ENCODE data around the gene ONECUT3.
"Not testable (repeated sequence)": the region's sequence is repeated elsewhere in the genome, so short reads cannot be mapped to it uniquely, and the experiment has no call there.

Gene ONECUT3
- long read RNA-seq, partial matches to known transcripts = 0 of 1 reads
- long read RNA-seq, other reads (novel, unspliced or antisense) = 1 of 1 reads

DNA sequence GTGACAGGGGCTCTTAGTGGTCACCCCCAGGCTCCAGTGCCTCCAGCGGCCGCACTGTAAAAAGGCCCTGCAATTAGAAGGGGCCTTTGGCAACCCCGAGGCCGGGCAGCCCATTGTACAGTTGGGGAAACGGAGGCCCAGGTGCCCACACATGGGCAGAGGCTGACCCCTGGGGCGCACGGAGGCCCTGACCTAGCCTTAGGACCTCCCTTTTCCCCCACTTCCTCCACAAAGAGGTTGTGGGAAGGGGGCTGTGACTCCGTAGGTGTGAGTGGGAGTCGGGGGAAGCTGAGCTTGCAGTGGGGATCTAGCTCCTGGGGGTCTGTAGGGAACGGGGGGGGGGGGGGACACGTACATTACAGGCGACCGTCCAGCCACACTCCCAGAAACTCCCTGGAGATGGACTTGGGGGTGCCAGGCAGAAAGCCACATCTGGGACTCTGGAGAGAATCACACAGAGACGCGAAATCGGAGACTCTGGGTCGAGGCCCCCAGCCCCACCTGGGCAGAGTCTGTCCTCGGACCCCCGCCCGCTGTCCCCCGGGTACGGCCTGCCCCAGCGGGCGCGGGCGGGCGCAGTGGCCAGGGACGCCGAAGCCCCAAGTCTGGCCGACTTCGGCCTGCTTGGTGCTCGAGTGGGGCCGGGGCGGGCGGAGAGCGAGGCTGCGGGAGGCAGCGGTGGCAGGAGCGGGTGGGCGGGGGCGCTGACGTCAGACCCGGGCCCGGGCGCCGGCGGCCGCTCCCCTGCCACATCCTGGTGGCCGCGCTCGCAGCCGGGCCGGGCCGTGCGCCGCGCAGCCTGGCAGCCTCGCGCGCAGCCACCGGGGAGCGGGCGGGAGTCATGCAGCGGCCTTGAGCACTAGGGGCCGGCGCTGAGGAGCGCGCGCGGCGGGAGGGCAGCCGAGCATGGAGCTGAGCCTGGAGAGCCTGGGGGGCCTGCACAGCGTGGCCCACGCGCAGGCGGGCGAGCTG is at the start of gene ONECUT3:
TSS of gene ONECUT3 (plus strand) at position 750 of the 972 bp plus-strand sequence. CDS start at position 907, 157 bp downstream.
- TF ChIP-seq, protein P1, sequence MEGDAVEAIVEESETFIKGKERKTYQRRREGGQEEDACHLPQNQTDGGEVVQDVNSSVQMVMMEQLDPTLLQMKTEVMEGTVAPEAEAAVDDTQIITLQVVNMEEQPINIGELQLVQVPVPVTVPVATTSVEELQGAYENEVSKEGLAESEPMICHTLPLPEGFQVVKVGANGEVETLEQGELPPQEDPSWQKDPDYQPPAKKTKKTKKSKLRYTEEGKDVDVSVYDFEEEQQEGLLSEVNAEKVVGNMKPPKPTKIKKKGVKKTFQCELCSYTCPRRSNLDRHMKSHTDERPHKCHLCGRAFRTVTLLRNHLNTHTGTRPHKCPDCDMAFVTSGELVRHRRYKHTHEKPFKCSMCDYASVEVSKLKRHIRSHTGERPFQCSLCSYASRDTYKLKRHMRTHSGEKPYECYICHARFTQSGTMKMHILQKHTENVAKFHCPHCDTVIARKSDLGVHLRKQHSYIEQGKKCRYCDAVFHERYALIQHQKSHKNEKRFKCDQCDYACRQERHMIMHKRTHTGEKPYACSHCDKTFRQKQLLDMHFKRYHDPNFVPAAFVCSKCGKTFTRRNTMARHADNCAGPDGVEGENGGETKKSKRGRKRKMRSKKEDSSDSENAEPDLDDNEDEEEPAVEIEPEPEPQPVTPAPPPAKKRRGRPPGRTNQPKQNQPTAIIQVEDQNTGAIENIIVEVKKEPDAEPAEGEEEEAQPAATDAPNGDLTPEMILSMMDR (IDR thresholded peaks at IDR 0.05; ENCODE audit: insufficient read depth, low read length) = no peak
- TF ChIP-seq GABPA (IDR thresholded peaks at IDR 0.05; ENCODE audit: low read depth) = no peak
- TF ChIP-seq, protein P2, sequence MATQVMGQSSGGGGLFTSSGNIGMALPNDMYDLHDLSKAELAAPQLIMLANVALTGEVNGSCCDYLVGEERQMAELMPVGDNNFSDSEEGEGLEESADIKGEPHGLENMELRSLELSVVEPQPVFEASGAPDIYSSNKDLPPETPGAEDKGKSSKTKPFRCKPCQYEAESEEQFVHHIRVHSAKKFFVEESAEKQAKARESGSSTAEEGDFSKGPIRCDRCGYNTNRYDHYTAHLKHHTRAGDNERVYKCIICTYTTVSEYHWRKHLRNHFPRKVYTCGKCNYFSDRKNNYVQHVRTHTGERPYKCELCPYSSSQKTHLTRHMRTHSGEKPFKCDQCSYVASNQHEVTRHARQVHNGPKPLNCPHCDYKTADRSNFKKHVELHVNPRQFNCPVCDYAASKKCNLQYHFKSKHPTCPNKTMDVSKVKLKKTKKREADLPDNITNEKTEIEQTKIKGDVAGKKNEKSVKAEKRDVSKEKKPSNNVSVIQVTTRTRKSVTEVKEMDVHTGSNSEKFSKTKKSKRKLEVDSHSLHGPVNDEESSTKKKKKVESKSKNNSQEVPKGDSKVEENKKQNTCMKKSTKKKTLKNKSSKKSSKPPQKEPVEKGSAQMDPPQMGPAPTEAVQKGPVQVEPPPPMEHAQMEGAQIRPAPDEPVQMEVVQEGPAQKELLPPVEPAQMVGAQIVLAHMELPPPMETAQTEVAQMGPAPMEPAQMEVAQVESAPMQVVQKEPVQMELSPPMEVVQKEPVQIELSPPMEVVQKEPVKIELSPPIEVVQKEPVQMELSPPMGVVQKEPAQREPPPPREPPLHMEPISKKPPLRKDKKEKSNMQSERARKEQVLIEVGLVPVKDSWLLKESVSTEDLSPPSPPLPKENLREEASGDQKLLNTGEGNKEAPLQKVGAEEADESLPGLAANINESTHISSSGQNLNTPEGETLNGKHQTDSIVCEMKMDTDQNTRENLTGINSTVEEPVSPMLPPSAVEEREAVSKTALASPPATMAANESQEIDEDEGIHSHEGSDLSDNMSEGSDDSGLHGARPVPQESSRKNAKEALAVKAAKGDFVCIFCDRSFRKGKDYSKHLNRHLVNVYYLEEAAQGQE (IDR thresholded peaks at IDR 0.05; ENCODE audit: insufficient replicate concordance, low read depth) = no peak
- no peak for TF ChIP-seq SPI1 (IDR thresholded peaks at IDR 0.05; ENCODE audit: borderline replicate concordance, low read depth)
- no peak for TF ChIP-seq POLR2AphosphoS5 (IDR thresholded peaks at IDR 0.05; ENCODE audit: low read depth)
- DNase-seq (ENCODE audit: low read depth in 1 of 2, low spot score in 1 of 2) = no peak
- H3K4me3 ChIP-seq (replicated peaks; ENCODE audit: insufficient read depth, low read length) = no peak within 1 kb of the TSS

DNA sequence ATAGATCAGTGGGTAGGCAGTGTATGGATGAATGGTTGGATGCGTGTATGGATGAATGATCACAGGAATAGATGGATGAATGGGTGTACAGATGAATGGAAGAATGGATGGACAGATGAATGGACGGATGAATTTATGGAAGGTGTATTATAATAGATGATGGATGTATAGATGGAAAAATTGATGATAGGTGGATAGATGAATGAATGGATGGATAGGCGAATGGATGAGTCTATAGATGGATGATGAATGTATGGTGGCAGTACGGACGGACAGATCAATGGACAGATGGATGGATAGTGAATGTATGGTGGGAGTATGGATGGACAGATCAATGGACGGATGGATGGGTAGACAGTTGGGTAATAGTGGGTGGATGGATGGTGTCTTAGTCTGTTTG is 49.0 kb upstream of the ONECUT3 start:
- Histone ChIP-seq H3K27ac (replicated peaks) (no peak overlapping the region), H3K27me3 (ENCODE audit: insufficient read depth, poor library complexity, severe bottlenecking) (peaks cover 20% of the 10 kb centered on the region), H3K4me3 (replicated peaks; ENCODE audit: insufficient read depth, low read length) (no peak overlapping the region)
- DNase-seq (ENCODE audit: low read depth in 1 of 2, low spot score in 1 of 2) = no peak
- TF ChIP-seq GABPA (IDR thresholded peaks at IDR 0.05; ENCODE audit: low read depth) (no peak), POLR2AphosphoS5 (IDR thresholded peaks at IDR 0.05; ENCODE audit: low read depth) (no peak), SPI1 (IDR thresholded peaks at IDR 0.05; ENCODE audit: borderline replicate concordance, low read depth) (no peak)
- TF ChIP-seq, protein P2 (IDR thresholded peaks at IDR 0.05; ENCODE audit: insufficient replicate concordance, low read depth) = no peak
- TF ChIP-seq, protein P1 (IDR thresholded peaks at IDR 0.05; ENCODE audit: insufficient read depth, low read length) = no peak

More for the DNA sequence above, at the start of gene ONECUT3:
- H3K27me3 ChIP-seq (ENCODE audit: insufficient read depth, poor library complexity, severe bottlenecking) = peaks cover 78% of the 10 kb centered on the region
- no peak within 1 kb of the TSS for H3K27ac ChIP-seq (replicated peaks)

DNA sequence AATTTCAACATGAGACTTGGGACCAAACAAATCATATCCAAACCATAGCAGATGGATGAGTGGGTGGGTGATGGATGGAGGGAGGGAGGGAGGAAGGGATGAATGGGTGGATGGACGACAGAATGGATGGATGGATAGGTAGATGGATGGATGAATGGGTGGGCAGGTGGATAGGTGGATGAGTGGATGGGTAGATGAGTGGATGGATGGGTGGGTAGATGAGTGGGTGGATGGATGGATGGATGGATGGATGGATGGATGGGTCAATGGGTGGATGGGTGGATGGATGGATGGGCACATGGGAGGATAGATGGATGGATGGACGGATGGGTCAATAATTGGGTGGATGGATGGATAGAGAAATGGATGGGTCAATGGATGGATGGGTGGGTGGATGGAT is 47.9 kb upstream of the ONECUT3 start:
- H3K27me3 ChIP-seq (ENCODE audit: insufficient read depth, poor library complexity, severe bottlenecking) = peaks cover 16% of the 10 kb centered on the region
- DNase-seq (ENCODE audit: low read depth in 1 of 2, low spot score in 1 of 2) = no peak
- TF ChIP-seq SPI1 (IDR thresholded peaks at IDR 0.05; ENCODE audit: borderline replicate concordance, low read depth) = no peak
- TF ChIP-seq GABPA (IDR thresholded peaks at IDR 0.05; ENCODE audit: low read depth) = no peak
- TF ChIP-seq, protein P2 (IDR thresholded peaks at IDR 0.05; ENCODE audit: insufficient replicate concordance, low read depth) = no peak
- no peak for TF ChIP-seq POLR2AphosphoS5 (IDR thresholded peaks at IDR 0.05; ENCODE audit: low read depth)
- TF ChIP-seq, protein P1 (IDR thresholded peaks at IDR 0.05; ENCODE audit: insufficient read depth, low read length) = no peak
- H3K4me3 ChIP-seq (replicated peaks; ENCODE audit: insufficient read depth, low read length) = no peak overlapping the region
- H3K27ac ChIP-seq (replicated peaks) = no peak overlapping the region

DNA sequence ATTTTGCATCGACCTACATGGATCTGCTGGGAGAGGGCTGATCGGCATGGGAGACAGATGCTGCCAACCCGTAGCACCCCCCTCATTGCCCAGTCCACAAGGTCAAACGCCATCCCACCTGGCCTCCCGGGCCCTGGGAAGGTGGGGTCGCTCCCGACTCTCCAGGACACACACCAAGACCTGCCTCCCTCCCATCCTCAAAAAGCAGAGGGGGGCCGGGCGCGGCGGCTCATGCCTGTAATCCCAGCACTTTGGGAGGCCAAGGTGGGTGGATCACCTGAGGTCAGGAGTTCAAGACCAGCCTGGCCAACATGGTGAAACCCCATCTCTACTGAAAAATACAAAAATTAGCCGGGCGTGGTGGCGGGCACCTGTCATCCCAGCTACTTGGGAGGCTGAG is 46.7 kb upstream of the ONECUT3 start:
- DNase-seq (ENCODE audit: low read depth in 1 of 2, low spot score in 1 of 2); H3K4me3 ChIP-seq (replicated peaks; ENCODE audit: insufficient read depth, low read length); H3K27me3 ChIP-seq (ENCODE audit: insufficient read depth, poor library complexity, severe bottlenecking); H3K27ac ChIP-seq (replicated peaks): not testable (repeated sequence)
